Endothelial cell of umbilical vein (primary cell): ENCODE measurements around the gene SOX5. TPM values are rescaled to one million over a fixed set of nuclear protein-coding genes. Genes with fewer than 3 reads are reported as not detected.

ENCODE experiments used
- BruUV-seq: library from RNA; stranded (reverse); fragments of 400-500 nt; replicated peaks from 2 replicates; lab custom pipeline; 2021; lab: Mats Ljungman, UMichigan
- CTCF ChIA-PET: fragments of 300-600, 350-600 bp; sonication (Branson Sonifier 250); formaldehyde crosslinking; loops from one replicate; lab custom pipeline; 2021; ENCODE audit warnings: antibody characterized with exemption, inconsistent platforms; lab: Charles Lee
- POLR2A ChIA-PET: fragments of 300-600, 350-600 bp; sonication (Branson Sonifier 250); formaldehyde crosslinking; loops from one replicate; lab custom pipeline; 2021; ENCODE audit warnings: antibody characterized with exemption, inconsistent platforms; lab: Charles Lee
- DNase-seq: peaks from one replicate; pipeline ENCODE4 v3.0.0-alpha.2; 2011; ENCODE audit warnings: low read depth, low spot score
- FAIRE-seq: peaks from 2 replicates; lab custom pipeline; 2011; peaks lifted over from hg19 to GRCh38; lab: Jason Lieb, UNC
- H2AFZ ChIP-seq: 2 replicates; pipeline ENCODE4 v1.6.0; 2012; ENCODE audit warnings: low read depth, low read length, control low read depth, inconsistent platforms
- H3K27ac ChIP-seq: 2 replicates; pipeline ENCODE4 v1.5.1; 2011; ENCODE audit warnings: low read depth, mild to moderate bottlenecking, control low read depth, low read length, moderate library complexity; ENCODE audit not compliant: insufficient read depth
- H3K27me3 ChIP-seq, 2 experiments: 2 replicates each; pipeline versions ENCODE4 v1.6.0 to v1.6.1; 2011; ENCODE audit warnings: low read length in 2 of 2, mixed read lengths in 1 of 2; ENCODE audit not compliant: control insufficient read depth in 2 of 2, insufficient read depth in 2 of 2
- H3K36me3 ChIP-seq, 2 experiments: 2 replicates in 1 of 2; 3 replicates in 1 of 2; pipeline ENCODE4 v1.5.1; 2011; ENCODE audit warnings: low read length in 2 of 2, mild to moderate bottlenecking in 1 of 2, moderate library complexity in 1 of 2; ENCODE audit not compliant: control insufficient read depth in 2 of 2, insufficient read depth in 2 of 2; ENCODE audit errors: extremely low read depth in 1 of 2
- H3K4me1 ChIP-seq: 3 replicates; pipeline ENCODE4 v1.5.1; 2011; ENCODE audit warnings: mild to moderate bottlenecking, low read length; ENCODE audit not compliant: control insufficient read depth, insufficient read depth; ENCODE audit errors: extremely low read depth
- H3K4me2 ChIP-seq: 2 replicates; pipeline ENCODE4 v1.6.1; 2011; ENCODE audit warnings: low read length, control low read depth, mixed read lengths; ENCODE audit not compliant: insufficient read depth
- H3K4me3 ChIP-seq, 3 experiments: fragments of 200-600 bp in 1 of 3; sonication (generic), shearing (Covaris generic) in 1 of 3; replicated peaks in 1 of 3; 2 replicates each; pipeline ENCODE4 v1.5.1; 2011 to 2016; ENCODE audit warnings: control low read depth in 3 of 3, low read length in 3 of 3, mild to moderate bottlenecking in 2 of 3, inconsistent platforms in 1 of 3, low read depth in 1 of 3, moderate library complexity in 1 of 3; ENCODE audit not compliant: insufficient read depth in 1 of 3
- H3K79me2 ChIP-seq: 2 replicates; pipeline ENCODE4 v1.6.0; 2012; ENCODE audit warnings: low read length, inconsistent platforms; ENCODE audit not compliant: control insufficient read depth, insufficient read depth
- H3K9ac ChIP-seq: replicated peaks from 2 replicates; pipeline ENCODE3; 2011; ENCODE audit warnings: low read length, control low read depth; ENCODE audit not compliant: insufficient read depth; ENCODE audit errors: extremely low read depth
- H3K9me1 ChIP-seq: replicated peaks from 3 replicates; pipeline ENCODE4 v1.6.0; 2011; ENCODE audit warnings: mild to moderate bottlenecking, low read length; ENCODE audit not compliant: control insufficient read depth, insufficient read depth; ENCODE audit errors: extremely low read depth
- H3K9me3 ChIP-seq: replicated peaks from 2 replicates; pipeline ENCODE4 v1.5.1; 2012; ENCODE audit warnings: low read length, inconsistent platforms; ENCODE audit not compliant: control insufficient read depth, insufficient read depth
- H4K20me1 ChIP-seq: replicated peaks from 2 replicates; pipeline ENCODE3; 2011; ENCODE audit warnings: mild to moderate bottlenecking, low read length; ENCODE audit not compliant: control insufficient read depth, insufficient read depth; ENCODE audit errors: extremely low read depth
- CTCF ChIP-seq, 2 donors: IDR thresholded peaks; 1 replicate in 1 of 2; 2 replicates in 1 of 2; pipeline ENCODE4 v1.5.1; 2011; ENCODE audit warnings: low read length in 2 of 2, mild to moderate bottlenecking in 2 of 2, moderate library complexity in 2 of 2, control low read depth in 1 of 2, inconsistent platforms in 1 of 2, low read depth in 1 of 2; ENCODE audit not compliant: insufficient read depth in 1 of 2; ENCODE audit errors: extremely low read depth in 1 of 2
- EZH2 ChIP-seq: IDR thresholded peaks from 2 replicates; pipeline ENCODE4 v1.6.1; 2012; ENCODE audit warnings: borderline replicate concordance, low read depth, mild to moderate bottlenecking, moderate library complexity, low read length, inconsistent platforms; ENCODE audit not compliant: severe bottlenecking
- FOS ChIP-seq: IDR thresholded peaks from 2 replicates; pipeline ENCODE4 v1.6.1; 2011; ENCODE audit warnings: mild to moderate bottlenecking, low read length, moderate library complexity, borderline replicate concordance; ENCODE audit not compliant: insufficient read depth
- GATA2 ChIP-seq: IDR thresholded peaks from 2 replicates; pipeline ENCODE4 v1.7.0; 2011; ENCODE audit warnings: low read depth, mild to moderate bottlenecking, moderate library complexity, mixed read lengths, low read length; ENCODE audit not compliant: insufficient read length, insufficient read depth
- JUN ChIP-seq: IDR thresholded peaks from 2 replicates; pipeline ENCODE4 v1.6.1; 2011; ENCODE audit warnings: borderline replicate concordance, low read depth; ENCODE audit not compliant: insufficient read length, insufficient read depth
- MAX ChIP-seq: IDR thresholded peaks from 2 replicates; pipeline ENCODE4 v1.6.1; 2011; ENCODE audit not compliant: insufficient read depth, insufficient read length
- MYC ChIP-seq: IDR thresholded peaks from one replicate; pipeline ENCODE4 v1.6.1; 2011; ENCODE audit warnings: mild to moderate bottlenecking, low read depth, low read length
- POLR2A ChIP-seq: IDR thresholded peaks from 2 replicates; pipeline ENCODE4 v1.6.1; 2012; ENCODE audit warnings: low read depth, mild to moderate bottlenecking, control low read depth, low read length
- POLR2AphosphoS5 ChIP-seq: IDR thresholded peaks from 2 replicates; pipeline ENCODE4 v1.6.1; 2012; ENCODE audit warnings: low read depth, mild to moderate bottlenecking, control low read depth, low read length, moderate library complexity; ENCODE audit not compliant: insufficient read depth
- dilution Hi-C: fragments of 300-500 bp; cut with MboI; formaldehyde crosslinking; loops from one replicate; pipeline ENCODE4 v1.15.0; 2019; ENCODE audit warnings: low sequenced_read_pairs; ENCODE audit not compliant: extremely low pct_ligation_motif_present
- intact Hi-C: fragments of 100-400 bp; cut with micrococcal nuclease; formaldehyde crosslinking; loops from one replicate; pipeline ENCODE4 v1.10.0; 2022
- polyA plus RNA-seq, 4 experiments: library from polyadenylated mRNA; depleted of rRNA in 3 of 4; stranded (reverse) in 3 of 4; unstranded in 1 of 4; fragments of >200 nt; gene quantifications; 2 replicates each; pipeline versions ENCODE4 v1.2.1 to v1.2.3, GENCODE V29; 2011 to 2012; ENCODE audit warnings: missing spikeins in 1 of 4
- total RNA-seq: library from RNA; stranded (reverse); gene quantifications from 2 replicates; pipeline ENCODE4 v1.2.3, GENCODE V29; 2021

SOX5 gene
- total and polyA plus RNA-seq, 2 donors (not counting 3 experiments of a cell fraction or from before 2014, with no cell fraction given) = 0.63 to 3.5 TPM

GRCh38 chr12:23655884-23656283 is 293.6 kb downstream of the SOX5 start:
- Histone ChIP-seq H3K9me1 (no peaks in the 10 kb centered on the region), H3K27me3 (no peaks in the 10 kb centered on the region), H3K27ac (no peak overlapping the region), H4K20me1 (no peaks in the 10 kb centered on the region), H3K4me2 (no peak overlapping the region), H3K4me3 (no peak overlapping the region), H2AFZ (no peak overlapping the region), H3K9me3 (no peaks in the 10 kb centered on the region), H3K79me2 (no peaks in the 10 kb centered on the region), H3K4me1 (no peaks in the 10 kb centered on the region), H3K36me3 (no peaks in the 10 kb centered on the region), H3K9ac (no peak overlapping the region)
- no TSS peak for BruUV-seq
- CTCF ChIA-PET = no interaction called here
- dilution Hi-C loops = no loop called here
- DNase-seq = no peak
- POLR2A ChIA-PET = no interaction called here
- TF ChIP-seq EZH2 = no peak
- no peak for TF ChIP-seq MAX
- TF ChIP-seq POLR2AphosphoS5 = no peak
- TF ChIP-seq JUN = no peak
- no peak for TF ChIP-seq MYC
- no peak for TF ChIP-seq POLR2A
- no peak for TF ChIP-seq GATA2
- no peak for TF ChIP-seq CTCF (IDR thresholded peaks at IDR 0.05; ENCODE audit: extremely low read depth in 1 of 2, insufficient read depth in 1 of 2, low read depth in 1 of 2, low read length in 2 of 2)
- no peak for TF ChIP-seq FOS
- FAIRE-seq = no peak
- intact Hi-C loops = no loop called here
